HG02763 (cell line): Measurements from ENCODE around the gene KCNRG.
"Not testable (repeated sequence)": the region's sequence is repeated elsewhere in the genome, so short reads cannot be mapped to it uniquely, and the experiment has no call there.

ENCODE experiments used
- ATAC-seq: cut with Tn5 transposase; IDR thresholded peaks from one replicate; pipeline ENCODE4 v1.9.1; 2021; ENCODE audit warnings: mild to moderate bottlenecking, moderate library complexity; ENCODE audit not compliant: unreplicated experiment

The KCNRG gene

DNA sequence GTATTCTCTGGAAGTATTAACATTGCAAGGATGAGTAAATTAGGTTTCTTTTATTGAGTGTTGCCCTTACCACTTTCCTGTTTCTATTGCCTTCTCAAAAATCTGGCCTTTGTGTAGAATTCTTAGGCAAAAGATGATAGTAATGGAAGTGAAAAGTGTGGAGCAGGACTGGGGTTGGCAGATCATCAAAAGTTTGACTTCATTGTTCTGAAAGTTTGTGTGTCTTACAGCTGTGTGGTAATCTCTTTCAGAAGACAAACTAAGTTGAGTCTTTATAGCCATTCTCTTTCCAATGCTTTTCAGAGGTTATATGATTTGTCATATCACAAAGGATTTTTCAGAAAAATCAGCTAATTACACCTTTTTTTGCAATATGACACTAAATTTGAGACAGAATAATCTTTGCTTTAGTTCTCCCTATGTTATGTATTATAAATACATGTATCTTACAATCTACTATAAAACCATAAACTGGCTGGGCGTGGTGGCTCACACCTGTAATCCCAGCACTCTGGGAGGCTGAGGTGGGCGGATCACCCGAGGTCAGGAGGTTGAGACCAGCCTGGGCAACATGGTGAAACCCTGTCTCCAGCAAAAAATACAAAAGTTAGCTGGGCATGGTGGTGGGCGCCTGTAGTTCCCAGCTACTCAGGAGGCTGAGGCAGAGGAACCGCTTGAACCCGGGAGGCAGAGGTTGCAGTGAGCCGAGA is 8.7 kb upstream of the KCNRG start:
- ATAC-seq: no peak

DNA sequence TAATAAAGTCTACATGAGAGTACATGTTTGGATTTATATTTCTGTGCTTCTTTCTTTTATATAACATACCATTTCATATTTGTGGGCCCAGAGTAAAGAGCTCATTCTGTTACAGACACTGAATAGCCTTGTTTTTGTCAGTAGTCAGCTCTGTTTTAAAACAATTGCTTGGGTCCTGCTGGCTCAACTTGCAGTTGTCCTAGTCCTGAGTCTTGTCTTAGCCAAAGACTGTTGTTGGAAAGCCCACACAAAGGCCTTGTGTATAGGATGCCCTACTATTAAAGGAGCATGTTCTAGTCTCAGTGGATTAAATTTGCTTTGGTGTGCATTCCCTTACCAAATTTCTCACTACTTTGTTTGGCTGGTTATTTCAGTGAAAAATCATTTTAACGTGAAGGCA is 3.8 kb upstream of the KCNRG start:
- ATAC-seq: no peak

DNA sequence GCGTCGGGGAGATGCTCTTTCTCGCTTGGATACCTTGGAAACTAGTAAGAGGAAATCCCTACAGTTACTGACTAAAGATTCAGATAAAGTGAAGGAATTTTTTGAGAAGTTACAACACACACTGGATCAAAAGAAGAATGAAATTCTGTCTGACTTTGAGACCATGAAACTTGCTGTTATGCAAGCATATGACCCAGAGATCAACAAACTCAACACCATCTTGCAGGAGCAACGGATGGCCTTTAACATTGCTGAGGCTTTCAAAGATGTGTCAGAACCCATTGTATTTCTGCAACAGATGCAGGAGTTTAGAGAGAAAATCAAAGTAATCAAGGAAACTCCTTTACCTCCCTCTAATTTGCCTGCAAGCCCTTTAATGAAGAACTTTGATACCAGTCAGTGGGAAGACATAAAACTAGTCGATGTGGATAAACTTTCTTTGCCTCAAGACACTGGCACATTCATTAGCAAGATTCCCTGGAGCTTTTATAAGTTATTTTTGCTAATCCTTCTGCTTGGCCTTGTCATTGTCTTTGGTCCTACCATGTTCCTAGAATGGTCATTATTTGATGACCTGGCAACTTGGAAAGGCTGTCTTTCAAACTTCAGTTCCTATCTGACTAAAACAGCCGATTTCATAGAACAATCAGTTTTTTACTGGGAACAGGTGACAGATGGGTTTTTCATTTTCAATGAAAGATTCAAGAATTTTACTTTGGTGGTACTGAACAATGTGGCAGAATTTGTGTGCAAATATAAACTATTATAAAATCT is 2.7 kb upstream of the KCNRG start:
- ATAC-seq: no peak

DNA sequence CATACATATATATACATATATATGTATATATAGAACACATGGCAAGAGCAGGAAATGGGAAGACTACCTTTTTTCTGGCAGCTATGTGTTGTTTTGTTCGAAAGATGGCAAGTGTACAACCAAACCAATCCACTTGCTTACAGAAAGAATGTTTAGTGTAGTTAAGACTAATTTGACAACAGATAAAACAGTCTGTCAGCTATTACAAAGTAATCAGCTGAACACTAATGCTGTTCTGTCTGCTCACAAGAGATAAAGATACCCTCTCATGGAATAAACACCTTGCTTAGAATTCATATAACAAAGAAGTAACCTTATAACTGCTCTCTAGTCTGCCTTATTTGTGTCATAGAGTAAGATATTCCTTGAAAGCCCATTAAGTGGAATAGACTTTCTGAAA is 858 bp upstream of the KCNRG start:
- ATAC-seq: no peak

DNA sequence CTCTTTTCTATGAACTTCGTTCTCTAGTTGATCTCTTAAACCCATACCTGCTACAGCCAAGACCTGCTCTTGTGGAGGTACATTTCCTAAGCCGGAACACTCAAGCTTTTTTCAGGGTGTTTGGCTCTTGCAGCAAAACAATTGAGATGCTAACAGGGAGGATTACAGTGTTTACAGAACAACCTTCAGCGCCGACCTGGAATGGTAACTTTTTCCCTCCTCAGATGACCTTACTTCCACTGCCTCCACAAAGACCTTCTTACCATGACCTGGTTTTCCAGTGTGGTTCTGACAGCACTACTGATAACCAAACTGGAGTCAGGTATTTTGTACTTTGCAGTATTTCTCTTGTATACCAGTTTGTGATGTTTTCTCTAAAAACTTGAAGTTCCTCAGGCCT is 506 bp downstream of the KCNRG start:
- ATAC-seq: no peak

- no peak for ATAC-seq
Observed at GRCh38 chr13:50016444-50016843, 1.2 kb downstream of the KCNRG start.

DNA sequence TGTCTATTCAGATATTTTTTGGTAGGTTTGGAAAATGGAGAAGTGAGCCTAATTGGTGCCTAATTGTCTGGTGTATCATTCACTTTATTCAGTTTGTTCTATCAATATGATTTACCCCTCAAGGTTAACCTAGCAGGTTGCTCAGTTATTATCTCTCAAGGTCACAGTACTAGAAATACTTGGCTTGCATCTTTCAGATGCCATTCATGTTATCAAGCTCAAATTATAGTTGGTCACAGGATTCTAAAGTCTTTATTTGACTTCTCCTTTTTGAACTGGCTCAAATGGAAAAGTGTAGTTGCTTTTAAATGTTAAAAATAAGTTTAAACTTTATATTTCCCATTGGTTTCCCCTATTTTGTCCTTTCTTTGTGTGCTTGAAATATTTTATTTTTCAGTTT is 2.6 kb downstream of the KCNRG start:
- ATAC-seq: no peak

DNA sequence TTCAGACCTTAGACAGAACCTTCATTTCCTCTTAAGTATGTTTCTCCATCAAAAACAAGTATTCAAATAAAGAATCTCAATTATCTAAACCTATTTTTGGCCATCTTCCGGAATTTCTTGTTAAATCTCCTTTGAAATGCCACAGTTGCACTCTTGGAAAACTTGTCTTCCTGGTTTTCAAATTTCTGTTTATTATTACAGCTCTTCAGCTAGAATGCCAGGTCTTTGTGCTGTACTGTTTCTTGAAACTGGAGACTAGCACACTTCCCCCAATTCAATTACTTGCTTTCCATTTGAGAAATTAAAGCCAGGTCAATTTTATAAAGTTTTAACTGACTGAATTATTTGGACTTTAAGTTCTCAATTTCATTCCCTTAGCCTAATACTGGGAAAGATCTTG is 10.2 kb downstream of the KCNRG start:
- ATAC-seq: no peak

GRCh38 chr13:50026788-50027473 is 11.7 kb downstream of the KCNRG start:
- peak; percentile 98 for ATAC-seq

DNA sequence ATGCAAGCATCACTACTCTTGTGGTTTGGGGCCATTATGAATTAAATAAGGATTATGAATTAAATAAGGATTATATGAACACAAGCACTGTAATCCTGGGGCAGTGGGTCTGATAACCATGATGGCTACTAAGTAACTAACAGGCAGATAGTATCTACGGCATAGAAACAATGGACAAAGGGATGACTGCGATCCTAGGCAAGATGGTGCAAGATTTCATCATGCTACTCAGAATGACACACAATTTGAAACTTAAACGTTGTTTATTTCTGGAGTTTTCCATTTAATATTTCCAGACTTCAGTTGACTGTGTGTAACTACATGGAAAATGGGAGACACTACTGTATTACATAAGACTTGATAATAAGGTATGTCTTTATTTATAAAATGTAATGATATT is 15.1 kb downstream of the KCNRG start:
- no peak for ATAC-seq

DNA sequence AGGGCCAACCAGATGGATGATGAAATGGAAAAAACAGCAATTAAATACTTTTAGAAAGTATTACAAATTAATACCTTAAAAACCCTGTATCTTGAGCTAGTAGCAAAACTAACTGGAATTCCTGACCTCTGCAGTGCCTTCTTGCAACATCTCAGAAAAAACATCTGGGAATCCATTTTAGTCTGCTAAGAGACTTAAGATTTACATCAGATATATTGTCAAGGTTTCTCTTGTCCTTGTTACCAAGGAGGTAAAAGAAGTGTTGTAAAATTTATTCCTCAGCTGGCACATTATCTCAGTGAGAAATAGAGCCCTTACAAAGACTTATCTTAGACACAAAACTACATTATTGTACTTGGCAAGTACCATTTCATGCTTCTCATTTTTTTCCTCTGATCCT is 18.5 kb downstream of the KCNRG start:
- no peak for ATAC-seq

- no peak for ATAC-seq
Observed at GRCh38 chr13:50037788-50038187, 22.5 kb downstream of the KCNRG start.

- no peak for ATAC-seq
Observed at GRCh38 chr13:50038266-50038665, 23.0 kb downstream of the KCNRG start.

- ATAC-seq: no peak
Observed at GRCh38 chr13:50052478-50052877, 37.2 kb downstream of the KCNRG start.

GRCh38 chr13:50053844-50054243 is 38.6 kb downstream of the KCNRG start:
- ATAC-seq: no peak

DNA sequence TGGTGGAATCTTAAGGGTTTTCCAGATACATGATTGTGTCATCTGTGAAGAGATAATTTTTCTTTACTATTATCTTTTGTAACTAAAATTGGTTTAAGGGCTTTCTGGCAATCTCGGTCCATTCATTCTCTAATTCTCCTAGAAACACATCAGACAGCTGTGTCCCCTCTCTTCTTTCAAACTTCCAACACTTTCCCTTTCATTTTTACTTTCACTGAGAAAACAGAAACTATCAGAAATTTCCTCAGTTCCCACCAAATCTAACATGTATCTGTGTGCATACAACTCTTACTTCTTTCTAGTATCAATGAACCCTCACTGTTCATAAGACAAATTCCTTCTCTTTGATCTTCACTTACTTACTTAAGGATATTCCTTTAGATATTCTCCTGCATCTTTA is 40.2 kb downstream of the KCNRG start:
- no peak for ATAC-seq

DNA sequence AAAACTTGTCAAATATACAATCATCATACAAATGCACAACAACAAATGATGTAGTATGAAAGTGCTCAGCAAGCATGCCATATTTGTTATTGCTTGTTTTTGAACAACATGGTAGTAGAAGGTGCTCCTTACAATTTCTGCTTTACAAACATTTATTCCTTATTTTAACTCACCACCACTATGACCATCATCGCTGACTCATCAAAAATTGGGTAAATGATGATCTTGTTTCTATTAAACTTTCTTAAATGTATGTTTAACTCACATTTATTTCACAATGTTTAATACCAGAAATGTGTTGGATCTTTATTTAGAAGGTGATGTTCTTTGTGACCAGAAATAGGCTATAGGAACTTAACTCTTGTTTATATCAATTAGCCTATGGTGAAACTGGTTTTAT is 45.5 kb downstream of the KCNRG start:
- ATAC-seq: no peak

- not testable (repeated sequence) for ATAC-seq
Observed at GRCh38 chr13:50062336-50062735, 47.1 kb downstream of the KCNRG start.

GRCh38 chr13:50065712-50066111 is 50.5 kb downstream of the KCNRG start:
- no peak for ATAC-seq

DNA sequence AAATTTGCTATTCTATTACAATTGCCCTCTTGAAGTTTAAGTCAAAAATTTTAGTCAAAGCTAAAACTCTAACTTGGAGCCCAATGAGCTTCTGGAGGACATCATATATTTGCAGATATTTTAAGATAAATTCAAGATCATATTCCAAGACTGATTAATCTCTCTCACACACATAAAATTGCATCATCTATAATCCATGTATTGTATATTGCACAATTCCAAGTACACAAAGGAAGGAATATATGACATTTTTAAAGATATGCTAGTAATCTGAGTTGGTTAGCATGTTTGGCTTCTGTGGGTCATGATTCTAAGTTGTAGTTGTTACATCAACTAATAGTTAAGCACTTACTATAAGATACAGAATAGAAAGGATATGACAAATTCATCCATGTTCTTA is 53.3 kb downstream of the KCNRG start:
- ATAC-seq: no peak

GRCh38 chr13:50069261-50069660 is 54.0 kb downstream of the KCNRG start:
- no peak for ATAC-seq

- no peak for ATAC-seq
Observed at GRCh38 chr13:50070186-50070585, 54.9 kb downstream of the KCNRG start.
